Measurements from ENCODE around the gene ZBTB46. TPM values are rescaled to one million over a fixed set of nuclear protein-coding genes. Genes with fewer than 3 reads are reported as not detected.

Gene ZBTB46
- total RNA-seq, 4 donors from 2014 or later = 1.2 to 6.7 (median 5.7) TPM

- 87 to 91% methylated on average over 16 of the region's 16 CpGs for WGBS, 2 donors
- no peak overlapping the region for H3K4me3 ChIP-seq (ENCODE audit: low read depth, poor library complexity, severe bottlenecking)
- no peak for DNase-seq (ENCODE audit: low spot score in 2 of 2)
- intact Hi-C loops (cut with DNase I; ENCODE audit: low total_unique reads) = no loop called here
- TF ChIP-seq POLR2A (IDR thresholded peaks at IDR 0.05) = no peak
- no peak for TF ChIP-seq CTCF (IDR thresholded peaks at IDR 0.05)
These were observed 65.8 kb downstream of the ZBTB46 start for GRCh38 chr20:63765082-63765873.

DNA sequence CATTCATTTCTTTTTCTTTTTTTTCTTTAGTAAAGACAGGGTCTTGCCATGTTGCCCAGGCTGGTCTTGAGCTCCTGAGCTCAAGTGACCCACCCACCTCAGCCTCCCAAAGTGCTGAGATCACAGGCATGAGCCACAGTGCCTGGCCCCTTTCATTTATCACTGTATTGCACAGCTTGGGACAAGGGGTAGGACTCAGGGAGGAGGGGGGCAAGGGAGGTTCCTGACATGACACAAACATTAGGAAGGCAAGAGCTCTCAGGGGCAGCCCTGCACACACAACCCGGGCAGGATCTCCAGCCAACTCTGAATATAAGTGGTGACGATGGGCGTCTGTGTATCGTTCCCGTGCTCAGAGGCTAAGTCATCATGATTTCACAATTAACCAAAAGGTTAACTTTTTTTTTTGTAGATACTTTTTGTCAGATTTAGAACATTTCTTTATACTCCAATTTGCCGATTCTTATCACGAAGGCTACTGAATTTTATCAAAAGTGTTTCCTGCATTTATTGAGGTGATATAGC is 71.6 kb downstream of the ZBTB46 start:
- H3K4me3 ChIP-seq (ENCODE audit: low read depth, poor library complexity, severe bottlenecking) = no peak overlapping the region
- DNase-seq (ENCODE audit: low spot score in 2 of 2) = no peak
- whole genome bisulfite sequencing, 2 donors = 87 to 90% methylated on average over 7 of the region's 7 CpGs
- intact Hi-C loops (cut with DNase I; ENCODE audit: low total_unique reads) = no loop called here
- TF ChIP-seq POLR2A (IDR thresholded peaks at IDR 0.05) (no peak), CTCF (IDR thresholded peaks at IDR 0.05) (no peak)

- TF ChIP-seq CTCF (IDR thresholded peaks at IDR 0.05) = no peak
- no peak for TF ChIP-seq POLR2A (IDR thresholded peaks at IDR 0.05)
- intact Hi-C loops (cut with DNase I; ENCODE audit: low total_unique reads) = no loop called here
- WGBS, 2 donors = 86 to 97% methylated on average over 3 to 5 of the region's 7 CpGs
- DNase-seq (ENCODE audit: low spot score in 2 of 2) = no peak
- no peak overlapping the region for H3K4me3 ChIP-seq (ENCODE audit: low read depth, poor library complexity, severe bottlenecking)
These were observed 72.9 kb downstream of the ZBTB46 start for GRCh38 chr20:63758152-63758551.

GRCh38 chr20:63756648-63756991 is 74.4 kb downstream of the ZBTB46 start:
- H3K4me3 ChIP-seq (ENCODE audit: low read depth, poor library complexity, severe bottlenecking) = no peak overlapping the region
- intact Hi-C loops (cut with DNase I; ENCODE audit: low total_unique reads) = no loop called here
- WGBS, 2 donors = 55 to 65% methylated on average over 8 of the region's 8 CpGs
- DNase-seq (ENCODE audit: low spot score in 2 of 2) = no peak
- TF ChIP-seq CTCF (IDR thresholded peaks at IDR 0.05) = no peak

DNA sequence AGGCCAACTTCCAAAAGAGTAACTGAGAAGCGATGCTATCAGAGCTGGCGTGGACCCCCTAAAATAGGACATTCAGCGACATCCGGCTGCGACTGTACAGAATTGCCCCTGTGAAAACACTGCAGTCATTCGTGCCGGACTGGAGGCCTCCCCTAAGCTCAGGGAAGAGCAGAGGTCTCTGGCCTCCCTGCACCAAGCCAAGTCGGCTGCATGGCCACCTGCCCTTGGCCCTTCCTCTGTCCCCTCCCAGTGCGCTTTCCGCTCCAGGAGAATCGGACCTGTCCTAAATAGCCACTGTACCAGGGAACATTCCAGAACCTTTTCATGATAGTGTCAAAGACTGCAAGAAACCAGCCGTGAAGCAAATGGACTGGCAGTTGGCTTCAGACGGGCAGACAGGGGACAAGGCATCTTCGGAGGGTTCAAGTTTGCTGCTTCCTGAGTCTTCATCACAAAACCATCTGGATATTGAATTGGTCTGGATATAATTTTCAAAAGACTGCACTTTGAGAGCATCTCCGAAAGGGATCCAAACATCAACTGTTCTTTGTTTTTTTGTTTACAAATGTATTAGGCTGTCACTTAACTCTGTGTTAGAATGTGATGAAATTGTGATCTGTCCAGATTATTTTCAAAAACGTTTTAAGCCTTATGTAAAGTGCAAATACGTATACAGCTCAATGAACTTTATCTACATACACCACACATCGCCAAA is 75.0 kb downstream of the ZBTB46 start:
- no peak for TF ChIP-seq POLR2A (IDR thresholded peaks at IDR 0.05)
- TF ChIP-seq CTCF (IDR thresholded peaks at IDR 0.05) = no peak
- H3K4me3 ChIP-seq (ENCODE audit: low read depth, poor library complexity, severe bottlenecking) = no peak overlapping the region
- intact Hi-C loops (cut with DNase I; ENCODE audit: low total_unique reads) = no loop called here
- no peak for DNase-seq (ENCODE audit: low spot score in 2 of 2)
- WGBS, 2 donors = 87 to 88% methylated on average over 18 of the region's 18 CpGs

All from lower leg skin (tissue), 4 donors.